K562 treated with DMSO at 1 percent for 24 hours (cell line): ENCODE results near the gene OR2T29. TPM values are rescaled to one million over a fixed set of nuclear protein-coding genes. Genes with fewer than 3 reads are reported as not detected.

Experiments used
- total RNA-seq: library from RNA; unstranded; fragments of 300-600 nt; gene quantifications from 2 replicates; pipeline ENCODE4 v1.2.3, GENCODE V29; 2022; ENCODE audit warnings: low read depth; ENCODE audit not compliant: insufficient read depth

Gene OR2T29, protein sequence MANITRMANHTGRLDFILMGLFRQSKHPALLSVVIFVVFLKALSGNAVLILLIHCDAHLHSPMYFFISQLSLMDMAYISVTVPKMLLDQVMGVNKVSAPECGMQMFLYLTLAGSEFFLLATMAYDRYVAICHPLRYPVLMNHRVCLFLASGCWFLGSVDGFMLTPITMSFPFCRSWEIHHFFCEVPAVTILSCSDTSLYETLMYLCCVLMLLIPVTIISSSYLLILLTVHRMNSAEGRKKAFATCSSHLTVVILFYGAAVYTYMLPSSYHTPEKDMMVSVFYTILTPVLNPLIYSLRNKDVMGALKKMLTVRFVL
- total RNA-seq: not detected in 2 replicates

DNA sequence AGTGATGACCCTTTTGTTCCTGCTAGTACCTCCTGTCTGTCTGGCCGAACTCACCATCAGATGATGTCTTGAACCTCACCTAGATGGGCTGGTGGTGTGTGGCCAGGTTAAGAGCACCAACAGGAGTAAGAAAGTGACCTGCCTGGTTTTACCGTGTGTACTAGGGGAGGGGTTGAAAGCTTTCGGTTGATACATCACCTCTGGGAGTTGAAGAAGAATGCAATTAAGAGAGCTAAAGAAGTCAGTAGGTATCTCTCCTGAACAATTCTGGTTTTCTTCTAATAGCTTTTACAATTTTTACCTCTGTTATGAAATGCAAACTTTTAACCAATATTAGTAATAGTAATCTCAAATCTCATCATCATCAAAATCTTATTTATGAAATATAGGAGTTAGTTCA, at the start of gene OR2T29:
Gene OR2T29, minus strand, starts transcription at position 101 of the 400 bp plus-strand sequence. CDS start 3,281 bp downstream, outside the sequence.

DNA sequence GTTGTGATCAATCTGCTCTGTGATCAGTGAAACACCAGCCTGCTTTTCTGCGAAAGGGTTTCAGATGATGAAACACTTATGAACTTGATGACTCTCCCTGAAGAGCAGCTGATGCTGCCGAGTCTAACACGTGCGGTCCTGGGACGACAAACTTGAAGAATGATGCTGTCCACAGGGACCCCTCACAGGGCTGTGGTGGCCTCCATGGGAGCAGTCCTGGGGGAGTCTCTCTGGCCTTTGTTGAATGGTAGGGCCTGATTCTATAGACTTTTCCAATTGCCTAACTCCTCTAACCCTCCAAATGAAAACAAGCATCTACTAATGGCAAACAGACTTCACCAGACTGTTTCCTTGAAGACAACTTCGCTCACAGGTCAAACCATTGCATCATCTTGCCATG, 35.0 kb upstream of the OR2T29 start, which contains the start of gene OR2T10:
Gene OR2T10, minus strand, starts transcription at position 112 of the 400 bp plus-strand sequence. CDS start 3,932 bp downstream, outside the sequence.

DNA sequence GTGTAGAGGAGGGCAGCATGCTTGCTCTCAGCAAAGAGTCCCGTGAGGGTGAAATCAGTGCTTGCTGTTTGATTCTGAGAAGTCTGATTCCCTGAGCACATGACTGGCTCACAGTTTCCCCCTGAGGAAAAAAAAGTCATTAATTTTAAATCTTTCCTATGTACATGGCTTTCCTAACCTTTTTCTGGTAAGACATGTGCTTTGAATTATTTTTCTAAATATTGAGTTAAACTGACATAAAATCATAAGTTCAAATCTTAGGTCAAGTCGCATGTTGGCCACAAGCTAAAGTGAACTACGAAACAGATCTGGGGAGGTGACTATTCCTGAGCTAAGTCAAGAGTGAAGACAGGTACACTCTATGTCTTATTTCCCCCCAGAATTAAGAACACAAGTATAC, 12.1 kb upstream of the OR2T29 start, which contains the start of gene OR2T34:
Gene OR2T34, minus strand, starts transcription at position 101 of the 400 bp plus-strand sequence. Its CDS starts 0 bp downstream, at position 101.

DNA sequence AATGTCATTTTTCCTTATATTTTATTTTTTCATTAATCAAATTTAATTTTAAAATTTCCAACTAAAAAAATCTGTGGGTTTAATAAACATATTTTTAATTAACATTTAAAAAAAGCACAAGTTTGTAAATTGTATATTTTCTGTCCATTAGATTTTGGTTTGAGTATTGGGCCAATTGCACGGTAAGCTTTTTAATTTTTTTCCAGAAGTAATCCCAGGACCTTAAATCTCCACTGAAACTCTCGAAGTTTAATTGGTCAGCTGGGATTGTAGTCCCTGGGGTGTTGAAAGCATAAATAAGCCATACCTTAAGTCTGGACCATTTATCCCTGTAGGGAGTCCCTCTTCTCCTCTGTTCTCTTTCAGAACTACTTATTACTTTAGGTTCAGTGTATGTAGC, 54.8 kb downstream of the OR2T29 start, which contains the start of gene OR2G6:
Gene OR2G6, plus strand, starts transcription at position 301 of the 400 bp plus-strand sequence. CDS start 13,574 bp downstream, outside the sequence.

Other genes starting within 250 kb of the OR2T29 start
- gene OR2M7, start 238.2 kb downstream of the OR2T29 start, total RNA-seq: not detected in 2 replicates
- gene OR14C36, start 214.0 kb downstream of the OR2T29 start, total RNA-seq: not detected in 2 replicates
- gene OR2T4, start 201.1 kb downstream of the OR2T29 start, total RNA-seq: not detected in 2 replicates
- gene OR2T6, start 187.0 kb downstream of the OR2T29 start, total RNA-seq: not detected in 2 replicates
- not detected in 2 replicates for gene OR2T1, start 159.7 kb downstream of the OR2T29 start, total RNA-seq
- not detected in 2 replicates for gene OR2T2, start 117.1 kb downstream of the OR2T29 start, total RNA-seq
- not detected in 2 replicates for gene OR2T3, start 89.4 kb downstream of the OR2T29 start, total RNA-seq
- gene OR2T5, start 74.2 kb downstream of the OR2T29 start, total RNA-seq: not detected in 2 replicates
- not detected in 2 replicates for gene OR2G6, start 54.7 kb downstream of the OR2T29 start, total RNA-seq
- gene OR2T34, start 12.0 kb upstream of the OR2T29 start, total RNA-seq: not detected in 2 replicates
- gene OR2T10, start 34.9 kb upstream of the OR2T29 start, total RNA-seq: not detected in 2 replicates
- gene OR2T11, start 72.3 kb upstream of the OR2T29 start, total RNA-seq: not detected in 2 replicates
- not detected in 2 replicates for gene OR2T35, start 82.5 kb upstream of the OR2T29 start, total RNA-seq
- gene OR2T27, start 92.8 kb upstream of the OR2T29 start, total RNA-seq: not detected in 2 replicates
- gene OR14I1, start 140.0 kb upstream of the OR2T29 start, total RNA-seq: not detected in 2 replicates
- gene LYPD8, start 193.0 kb upstream of the OR2T29 start, total RNA-seq: 1.0 and 2.2 TPM in 2 replicates